Measurements from ENCODE around the gene SYT17.

The SYT17 gene

GRCh38 chr16:19139436-19140091, 28.5 kb upstream of the SYT17 start:
- DNase-seq: peak; percentile 39

- DNase-seq: no peak
Measured at GRCh38 chr16:19140396-19140795, 27.6 kb upstream of the SYT17 start.

- DNase-seq: peak; percentile 80
Measured at GRCh38 chr16:19142939-19143598, 25.0 kb upstream of the SYT17 start.

- DNase-seq: no peak
Measured at GRCh38 chr16:19143599-19143956, 24.5 kb upstream of the SYT17 start.

GRCh38 chr16:19145010-19145409, 23.0 kb upstream of the SYT17 start:
- peak; percentile 19 for DNase-seq

GRCh38 chr16:19147126-19147525, 20.9 kb upstream of the SYT17 start:
- DNase-seq: no peak

GRCh38 chr16:19147627-19148026, 20.4 kb upstream of the SYT17 start:
- no peak for DNase-seq

- no peak for DNase-seq
Measured at GRCh38 chr16:19148189-19148588, 19.9 kb upstream of the SYT17 start.

- peak; percentile 28 for DNase-seq
Measured at GRCh38 chr16:19151310-19151709, 16.7 kb upstream of the SYT17 start.

- DNase-seq: no peak
Measured at GRCh38 chr16:19152042-19152441, 16.0 kb upstream of the SYT17 start.

- DNase-seq: peak; percentile 40
Measured at GRCh38 chr16:19153876-19154275, 14.2 kb upstream of the SYT17 start.

GRCh38 chr16:19162085-19162484, 6.0 kb upstream of the SYT17 start:
- DNase-seq: no peak

GRCh38 chr16:19163215-19163614, 4.8 kb upstream of the SYT17 start:
- no peak for DNase-seq

- DNase-seq: no peak
Measured at GRCh38 chr16:19164285-19164684, 3.8 kb upstream of the SYT17 start.

GRCh38 chr16:19165101-19165500, 2.9 kb upstream of the SYT17 start:
- no peak for DNase-seq

- peak; percentile 75 for DNase-seq
Measured at GRCh38 chr16:19166500-19166899, 1.5 kb upstream of the SYT17 start.

- peak; percentile 94 for DNase-seq
Measured at GRCh38 chr16:19168371-19169081, 486 bp downstream of the SYT17 start.

GRCh38 chr16:19169082-19169639, 1.1 kb downstream of the SYT17 start:
- DNase-seq: peak; percentile 51

GRCh38 chr16:19170043-19170655, 2.1 kb downstream of the SYT17 start:
- no peak for DNase-seq

GRCh38 chr16:19172098-19172780, 4.2 kb downstream of the SYT17 start:
- no peak for DNase-seq

GRCh38 chr16:19173059-19173458, 5.0 kb downstream of the SYT17 start:
- DNase-seq: no peak

GRCh38 chr16:19173649-19174383, 5.8 kb downstream of the SYT17 start:
- DNase-seq: no peak

All from NCI-H69 (cell line).